Uterus (tissue), 2 donors: ENCODE data around the gene IGHMBP2.

ENCODE experiments used
- POLR2A ChIP-seq, 2 donors: fragments of 450-650 bp; IDR thresholded peaks; one replicate each; pipeline ENCODE4 v1.6.1; 2016; ENCODE audit warnings: antibody characterized with exemption in 2 of 2, mild to moderate bottlenecking in 1 of 2, moderate library complexity in 1 of 2
- TF ChIP-seq, protein P1 (sequence below), 4 experiments: fragments of 200-600 bp in 2 of 4; fragments of 450-650 bp in 2 of 4; sonication (generic) in 2 of 4; IDR thresholded peaks; one replicate each; pipeline ENCODE4 v1.5.1; 2016 to 2019; ENCODE audit warnings: antibody characterized with exemption in 4 of 4, mild to moderate bottlenecking in 2 of 4, moderate library complexity in 1 of 4

DNA sequence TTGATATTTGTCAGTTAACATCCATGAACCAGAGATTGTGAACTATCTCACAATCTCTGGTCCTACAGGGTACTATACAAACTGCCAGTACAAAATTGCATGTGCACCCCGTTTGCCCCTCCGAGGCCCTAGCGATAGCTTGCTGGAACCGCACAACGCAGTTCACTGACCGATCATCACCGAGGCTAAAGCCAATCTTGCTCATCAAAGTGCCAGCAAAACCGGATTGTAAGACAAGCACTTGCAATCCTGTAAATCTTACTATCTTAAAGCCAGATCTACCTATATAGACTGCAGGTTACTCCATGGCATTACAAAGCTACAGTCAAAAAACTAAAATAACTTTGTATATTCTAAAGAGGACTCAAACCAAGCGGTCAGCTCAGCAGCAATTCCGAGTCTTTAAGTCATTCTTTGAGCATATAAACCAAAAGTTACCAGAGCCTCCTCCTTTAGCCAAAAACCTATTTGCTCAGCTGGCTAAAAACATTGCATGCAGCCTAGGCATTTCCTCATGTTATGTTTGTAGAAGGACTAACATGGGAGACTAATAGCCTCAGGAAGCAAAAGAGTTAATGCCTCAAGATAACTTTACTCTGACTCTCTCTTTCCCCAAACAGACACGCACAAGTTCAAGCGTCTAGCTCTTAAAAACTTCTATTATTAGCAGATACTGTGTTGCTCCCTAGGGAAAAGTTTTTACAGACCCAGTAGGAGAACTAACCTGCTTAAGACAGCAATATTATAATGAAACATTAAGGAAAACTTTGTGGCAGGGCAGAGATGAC lies 31.3 kb upstream of the IGHMBP2 start:
- TF ChIP-seq, protein P1, sequence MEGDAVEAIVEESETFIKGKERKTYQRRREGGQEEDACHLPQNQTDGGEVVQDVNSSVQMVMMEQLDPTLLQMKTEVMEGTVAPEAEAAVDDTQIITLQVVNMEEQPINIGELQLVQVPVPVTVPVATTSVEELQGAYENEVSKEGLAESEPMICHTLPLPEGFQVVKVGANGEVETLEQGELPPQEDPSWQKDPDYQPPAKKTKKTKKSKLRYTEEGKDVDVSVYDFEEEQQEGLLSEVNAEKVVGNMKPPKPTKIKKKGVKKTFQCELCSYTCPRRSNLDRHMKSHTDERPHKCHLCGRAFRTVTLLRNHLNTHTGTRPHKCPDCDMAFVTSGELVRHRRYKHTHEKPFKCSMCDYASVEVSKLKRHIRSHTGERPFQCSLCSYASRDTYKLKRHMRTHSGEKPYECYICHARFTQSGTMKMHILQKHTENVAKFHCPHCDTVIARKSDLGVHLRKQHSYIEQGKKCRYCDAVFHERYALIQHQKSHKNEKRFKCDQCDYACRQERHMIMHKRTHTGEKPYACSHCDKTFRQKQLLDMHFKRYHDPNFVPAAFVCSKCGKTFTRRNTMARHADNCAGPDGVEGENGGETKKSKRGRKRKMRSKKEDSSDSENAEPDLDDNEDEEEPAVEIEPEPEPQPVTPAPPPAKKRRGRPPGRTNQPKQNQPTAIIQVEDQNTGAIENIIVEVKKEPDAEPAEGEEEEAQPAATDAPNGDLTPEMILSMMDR (IDR thresholded peaks at IDR 0.05): no peak
- TF ChIP-seq POLR2A (IDR thresholded peaks at IDR 0.05): no peak
